Adrenal gland (tissue), 5 donors: Measurements from ENCODE around the gene NRP2.

Experiments used
- CTCF ChIP-seq, 6 experiments: fragments of 450-650 bp in 4 of 6; fragments of 200-600 bp in 2 of 6; sonication (generic) in 1 of 6; IDR thresholded peaks; 1 replicate in 5 of 6; 2 replicates in 1 of 6; pipeline versions ENCODE4 v1.5.1 to v1.8.0; 2016 to 2021; ENCODE audit warnings: antibody characterized with exemption in 6 of 6, mild to moderate bottlenecking in 2 of 6, moderate library complexity in 1 of 6
- POLR2A ChIP-seq, 2 donors: fragments of 450-650 bp; IDR thresholded peaks; one replicate each; pipeline ENCODE4 v1.6.1; 2017; ENCODE audit warnings: antibody characterized with exemption in 2 of 2, mild to moderate bottlenecking in 2 of 2, moderate library complexity in 1 of 2
- donor health status: DM: no; HTN: no; CAD: no.

GRCh38 chr2:205835923-205836322, 153.6 kb downstream of the NRP2 start:
- TF ChIP-seq POLR2A (IDR thresholded peaks at IDR 0.05) (no peak), CTCF (IDR thresholded peaks at IDR 0.05) (no peak)
